ENCODE measurements around the gene TAS2R50.

GRCh38 chr12:10952645-10953044 is 34.1 kb downstream of the TAS2R50 start:
- no peak for TF ChIP-seq CTCF (IDR thresholded peaks at IDR 0.05)
- no peak for TF ChIP-seq POLR2AphosphoS5 (IDR thresholded peaks at IDR 0.05)

Data from breast epithelium (tissue), 3 donors.